Muscle of arm (tissue), 12 donors: Measurements from ENCODE around the gene ZNF771. TPM values are rescaled to one million over a fixed set of nuclear protein-coding genes. Genes with fewer than 3 reads are reported as not detected.

Experiments
- DNase-seq: peaks from one replicate; pipeline ENCODE4 v3.0.0-alpha.2; 2013
- polyA plus RNA-seq, 12 donors: library from polyadenylated mRNA; unstranded; fragments of 120-200 nt; gene quantifications; one replicate each; pipeline ENCODE4 v1.2.1, GENCODE V29; 2013; ENCODE audit not compliant: insufficient read length in 12 of 12

ZNF771 gene
- polyA plus RNA-seq, 12 donors: 2.9 to 5.7 (median 4.4) TPM; not detected in 2

DNA sequence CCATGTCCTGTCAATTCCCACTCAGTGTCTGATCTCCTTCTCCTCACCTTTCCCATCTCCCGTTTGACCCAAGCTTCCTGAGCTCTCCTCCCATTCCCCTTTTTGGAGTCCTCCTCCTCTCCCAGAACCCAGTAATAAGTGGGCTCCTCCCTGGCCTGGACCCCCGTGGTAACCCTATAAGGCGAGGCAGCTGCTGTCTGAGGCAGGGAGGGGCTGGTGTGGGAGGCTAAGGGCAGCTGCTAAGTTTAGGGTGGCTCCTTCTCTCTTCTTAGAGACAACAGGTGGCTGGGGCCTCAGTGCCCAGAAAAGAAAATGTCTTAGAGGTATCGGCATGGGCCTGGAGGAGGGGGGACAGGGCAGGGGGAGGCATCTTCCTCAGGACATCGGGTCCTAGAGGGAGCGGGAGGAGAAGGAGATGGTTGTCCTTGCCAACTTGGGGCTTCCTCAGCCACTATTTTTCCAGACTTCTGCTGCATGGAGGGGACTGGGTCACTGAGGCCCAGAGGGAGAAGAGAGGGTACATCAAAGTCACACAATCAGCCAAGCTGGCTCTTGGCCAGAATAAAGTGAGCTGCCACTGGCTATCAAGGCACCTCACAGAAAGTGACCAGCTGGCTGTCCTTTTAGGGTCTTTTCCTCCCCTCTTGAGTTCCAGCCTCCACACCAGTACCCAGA is 35.2 kb upstream of the ZNF771 start:
- no peak for DNase-seq

DNA sequence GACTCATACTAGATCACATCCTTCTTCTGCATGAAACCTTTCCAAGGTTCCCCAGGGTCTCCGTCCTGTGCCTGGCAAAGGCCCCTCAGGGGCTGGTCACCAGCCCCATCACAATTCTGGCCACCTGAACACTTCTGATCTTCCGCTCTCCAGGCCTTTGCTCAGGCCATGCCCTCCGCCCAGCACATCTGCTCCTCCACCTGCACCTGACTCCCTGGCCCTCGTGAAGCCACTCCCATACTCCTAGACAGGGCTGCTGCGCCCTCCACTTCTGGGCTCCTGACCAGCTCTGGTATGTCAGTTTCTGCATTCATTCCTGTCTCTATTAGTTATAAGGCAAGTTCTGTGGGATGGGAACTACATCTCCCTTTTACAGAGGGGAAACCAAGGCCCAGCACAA is 34.7 kb upstream of the ZNF771 start:
- DNase-seq: no peak

DNA sequence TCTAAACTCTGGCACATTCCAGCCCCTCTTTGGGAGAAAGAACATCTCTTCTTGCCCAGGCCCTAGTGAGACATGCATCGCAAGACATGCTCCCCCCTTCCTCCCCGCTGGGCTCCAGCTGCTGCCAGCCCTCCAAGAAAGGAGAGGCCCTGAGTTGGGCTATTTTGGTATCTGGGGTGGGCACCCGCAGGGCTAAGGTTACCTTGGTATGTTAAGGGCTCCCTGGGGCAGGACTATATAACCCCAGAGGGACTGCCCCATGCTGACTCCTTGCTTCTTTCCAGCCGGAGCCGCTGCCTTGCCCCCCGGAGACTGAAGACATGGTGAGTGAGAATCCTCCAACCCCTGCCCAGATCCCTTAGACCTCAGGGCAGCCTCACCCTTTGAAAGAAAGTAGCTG is 32.9 kb upstream of the ZNF771 start, which contains the start of gene MYL11:
Gene MYL11 (plus strand): TSS at position 265 of the 400 bp plus-strand sequence. CDS start 56 bp downstream, at position 321.
- no peak for DNase-seq

DNA sequence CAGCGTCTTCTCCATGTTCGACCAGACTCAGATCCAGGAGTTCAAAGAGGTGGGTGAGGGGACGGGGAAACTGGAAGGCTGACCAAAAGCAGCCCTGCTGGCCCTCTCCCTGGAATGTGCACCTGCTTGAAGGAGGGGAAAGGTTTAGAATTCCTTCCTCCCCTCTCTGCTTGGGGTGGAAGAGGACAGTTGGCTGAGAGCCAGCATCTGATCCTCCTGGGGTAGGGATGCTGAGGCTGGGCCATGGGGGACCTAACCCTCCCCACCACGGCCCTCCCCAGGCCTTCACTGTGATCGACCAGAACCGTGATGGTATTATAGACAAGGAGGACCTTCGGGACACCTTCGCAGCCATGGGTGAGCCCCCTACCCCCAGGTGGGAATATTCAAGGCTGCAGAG is 31.5 kb upstream of the ZNF771 start:
- DNase-seq: no peak

DNA sequence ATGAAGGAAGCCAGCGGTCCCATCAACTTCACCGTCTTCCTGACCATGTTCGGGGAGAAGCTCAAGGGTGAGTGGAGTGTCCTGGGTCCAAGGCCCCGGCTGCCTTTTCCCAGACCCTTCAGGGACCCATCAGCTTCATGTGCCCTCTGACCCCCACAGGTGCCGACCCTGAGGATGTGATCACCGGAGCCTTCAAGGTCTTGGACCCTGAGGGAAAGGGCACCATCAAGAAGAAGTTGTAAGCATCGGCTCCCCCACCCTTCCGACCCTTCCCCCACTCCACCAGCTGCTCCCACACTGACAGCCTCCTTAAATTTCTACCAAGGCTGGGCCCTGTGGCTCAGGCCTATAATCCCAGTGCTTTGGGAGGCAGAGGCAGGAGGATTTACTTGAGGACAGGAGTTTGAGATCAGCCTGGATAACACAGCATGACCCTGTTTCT is 30.9 kb upstream of the ZNF771 start:
- DNase-seq: no peak

DNA sequence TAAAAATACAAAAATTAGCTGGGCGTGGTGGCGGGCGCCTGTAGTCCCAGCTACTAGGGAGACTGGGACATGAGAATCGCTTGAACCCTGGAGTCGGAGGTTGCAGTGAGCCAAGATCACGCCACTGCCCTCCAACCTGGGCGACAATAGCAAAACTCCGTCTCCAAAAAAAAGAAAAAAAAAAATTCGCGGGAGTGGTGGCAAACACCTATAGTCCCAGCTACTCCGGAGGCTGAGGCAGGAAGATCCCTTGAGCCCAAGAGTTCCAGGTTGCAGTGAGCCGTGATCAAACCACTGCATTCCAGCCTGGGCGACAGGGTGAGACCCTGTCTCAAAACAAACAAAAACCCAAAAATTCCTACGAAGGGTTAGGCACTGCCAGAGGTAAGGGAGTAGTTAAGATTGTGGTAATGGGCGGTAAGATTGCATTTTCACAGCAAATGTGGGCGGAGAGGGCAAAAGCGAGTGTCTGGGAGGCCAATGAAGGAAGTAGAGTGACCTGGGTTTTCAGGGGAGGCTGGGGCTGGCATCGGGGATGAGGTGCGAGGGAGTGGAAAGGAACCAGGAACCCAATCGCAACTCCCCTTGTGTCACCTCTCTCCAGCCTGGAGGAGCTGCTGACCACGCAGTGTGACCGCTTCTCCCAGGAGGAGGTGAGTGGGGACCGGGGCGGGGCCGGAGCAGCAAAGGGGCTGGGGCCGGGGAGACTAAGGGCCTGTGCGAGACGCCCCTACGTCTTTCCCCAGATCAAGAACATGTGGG is 30.2 kb upstream of the ZNF771 start:
- no peak for DNase-seq

DNA sequence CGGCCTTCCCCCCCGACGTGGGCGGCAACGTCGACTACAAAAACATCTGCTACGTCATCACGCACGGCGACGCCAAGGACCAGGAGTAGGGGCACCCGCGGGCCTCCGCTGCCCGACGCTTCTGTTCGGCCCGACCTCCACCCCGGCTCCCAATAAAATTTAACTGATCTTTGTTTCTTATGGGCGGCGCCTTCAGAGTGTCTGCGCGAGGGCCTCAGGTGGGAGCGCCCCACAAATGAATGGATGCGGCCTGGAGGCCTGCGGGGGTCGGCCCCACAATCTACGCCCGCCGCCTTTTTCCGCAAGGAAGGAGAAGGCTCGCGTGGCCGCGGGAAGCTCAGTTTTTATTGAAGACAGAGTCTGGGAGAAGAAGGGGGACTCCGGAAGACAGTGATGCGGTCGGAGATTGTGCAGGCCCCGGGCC is 29.6 kb upstream of the ZNF771 start:
- DNase-seq: peak; percentile 93

DNA sequence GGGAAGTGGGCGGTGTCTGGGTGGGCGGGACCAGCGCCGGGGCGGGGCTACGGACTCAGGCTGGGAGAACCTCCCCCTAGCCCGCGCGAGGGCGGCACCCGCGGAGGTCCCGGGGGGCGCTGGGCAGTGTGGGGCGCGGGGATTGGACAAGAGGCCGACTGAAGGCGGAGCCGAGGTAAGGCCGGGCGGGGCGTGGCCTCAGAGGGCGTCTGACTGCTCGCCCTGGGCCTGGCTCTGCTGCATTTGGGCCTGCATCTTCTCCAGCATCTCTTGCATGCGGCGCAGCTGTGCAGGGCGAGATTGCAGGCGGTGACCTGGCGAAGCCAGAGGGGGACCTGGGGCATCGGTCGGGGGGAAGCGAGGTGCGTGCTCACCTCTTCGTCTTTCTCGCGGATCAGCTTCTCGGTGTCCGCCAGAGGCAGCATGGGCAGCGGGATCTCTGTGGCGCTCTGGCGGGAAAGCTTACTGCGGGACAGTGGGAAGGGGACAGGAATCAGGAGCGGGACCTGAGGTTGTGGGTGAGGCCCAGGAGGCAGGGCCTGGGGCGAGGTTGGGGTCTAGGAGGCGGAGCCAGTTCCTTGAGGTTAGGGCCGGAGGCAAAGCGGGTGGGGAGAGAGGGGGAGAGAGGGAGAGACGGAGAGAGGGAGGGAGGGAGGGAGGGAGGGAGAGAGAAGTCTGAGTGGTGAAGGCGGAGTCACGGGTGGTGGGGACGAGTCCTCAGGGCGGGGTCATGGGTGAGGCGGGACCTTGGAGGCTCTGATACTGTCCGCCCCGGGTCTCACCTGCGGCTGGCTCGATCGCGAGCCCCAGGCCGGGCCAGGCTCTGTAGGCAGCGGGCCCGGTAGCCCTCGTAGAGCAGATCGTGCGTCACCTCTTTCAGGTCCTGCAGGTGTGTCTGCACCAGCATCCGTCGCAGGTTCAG is 28.9 kb upstream of the ZNF771 start:
- peak; percentile 98 for DNase-seq

DNA sequence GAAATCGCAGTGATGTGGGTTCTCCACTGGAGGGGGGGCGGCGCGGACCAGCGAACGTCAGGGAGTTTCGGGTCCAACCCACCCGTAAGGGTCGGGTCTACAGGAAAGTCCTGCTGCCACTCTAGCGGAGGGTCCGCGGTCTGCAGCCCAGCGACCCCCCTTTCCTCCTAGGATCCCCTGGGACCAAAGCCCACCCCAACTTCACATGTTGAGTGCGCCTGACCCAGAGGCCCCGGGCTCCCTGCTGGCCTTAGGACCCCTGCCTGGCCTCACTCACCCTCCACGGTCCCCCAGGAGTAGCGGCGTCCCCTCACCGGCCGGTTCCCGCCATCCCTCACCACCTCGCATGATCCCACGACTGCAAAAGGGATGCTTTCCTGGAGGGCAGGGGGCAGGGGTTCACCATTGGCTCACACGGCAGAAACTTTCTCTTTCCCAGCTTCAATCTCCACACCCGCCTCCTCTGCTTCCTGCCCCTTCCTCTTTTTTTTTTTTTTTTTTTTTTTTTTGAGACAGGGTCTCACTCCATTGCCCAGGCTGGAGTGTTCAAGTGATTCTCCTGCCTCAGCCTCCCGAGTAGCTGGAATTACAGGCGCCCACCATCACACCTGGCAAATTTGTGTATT is 28.1 kb upstream of the ZNF771 start:
- no peak for DNase-seq

DNA sequence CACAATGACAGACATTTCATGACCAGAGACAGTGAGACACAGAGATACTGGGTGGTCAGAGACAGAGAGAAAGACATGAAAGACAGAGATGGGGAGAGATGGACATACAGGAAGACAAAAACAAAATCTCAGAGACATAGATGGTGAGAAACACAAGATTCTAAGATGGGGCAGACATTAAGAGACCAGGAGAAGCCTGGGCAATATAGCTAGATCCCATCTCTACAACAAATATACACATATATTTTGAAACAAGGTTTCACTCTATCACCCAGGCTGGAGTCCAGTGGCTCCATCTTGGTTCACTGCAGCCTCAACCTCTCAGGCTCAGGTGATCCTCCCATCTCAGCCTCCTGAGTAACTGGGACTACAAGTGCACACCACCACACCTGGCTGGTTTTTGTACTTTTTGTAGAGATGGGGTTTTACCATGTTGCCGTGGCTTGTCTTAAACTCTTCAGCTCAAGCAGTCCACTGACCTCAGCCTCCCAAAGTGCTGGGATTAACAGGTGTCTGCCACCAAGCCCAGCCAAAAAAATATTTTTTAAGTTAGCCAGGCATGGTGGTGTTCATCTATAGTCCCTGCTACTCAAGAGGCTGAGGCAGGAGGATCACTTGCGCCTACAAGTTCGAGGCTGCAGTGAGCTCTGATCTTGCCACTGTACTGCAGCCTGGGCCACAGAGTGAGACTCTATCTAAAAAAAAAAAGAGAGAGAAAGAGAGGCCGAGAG is 27.2 kb upstream of the ZNF771 start:
- no peak for DNase-seq

DNA sequence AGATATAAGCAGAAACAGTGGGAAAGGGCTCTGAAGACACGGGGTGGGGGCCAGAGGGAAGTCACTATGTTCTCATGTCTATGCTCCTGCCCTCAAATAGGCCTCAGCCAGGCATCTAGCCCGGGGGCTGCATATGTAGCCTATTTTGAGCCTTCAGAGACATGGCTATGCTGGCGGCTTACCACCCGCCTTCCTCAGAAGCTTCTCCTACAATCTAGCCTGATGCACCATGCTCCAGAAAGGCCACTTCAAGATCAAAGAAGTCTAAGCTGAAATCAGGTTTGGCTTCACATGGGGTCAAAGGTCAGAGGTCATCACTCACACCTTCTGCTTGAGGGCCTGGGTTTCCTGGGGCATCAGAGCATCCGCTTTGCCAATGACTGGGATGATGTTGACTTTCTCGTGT is 26.6 kb upstream of the ZNF771 start:
- no peak for DNase-seq

DNA sequence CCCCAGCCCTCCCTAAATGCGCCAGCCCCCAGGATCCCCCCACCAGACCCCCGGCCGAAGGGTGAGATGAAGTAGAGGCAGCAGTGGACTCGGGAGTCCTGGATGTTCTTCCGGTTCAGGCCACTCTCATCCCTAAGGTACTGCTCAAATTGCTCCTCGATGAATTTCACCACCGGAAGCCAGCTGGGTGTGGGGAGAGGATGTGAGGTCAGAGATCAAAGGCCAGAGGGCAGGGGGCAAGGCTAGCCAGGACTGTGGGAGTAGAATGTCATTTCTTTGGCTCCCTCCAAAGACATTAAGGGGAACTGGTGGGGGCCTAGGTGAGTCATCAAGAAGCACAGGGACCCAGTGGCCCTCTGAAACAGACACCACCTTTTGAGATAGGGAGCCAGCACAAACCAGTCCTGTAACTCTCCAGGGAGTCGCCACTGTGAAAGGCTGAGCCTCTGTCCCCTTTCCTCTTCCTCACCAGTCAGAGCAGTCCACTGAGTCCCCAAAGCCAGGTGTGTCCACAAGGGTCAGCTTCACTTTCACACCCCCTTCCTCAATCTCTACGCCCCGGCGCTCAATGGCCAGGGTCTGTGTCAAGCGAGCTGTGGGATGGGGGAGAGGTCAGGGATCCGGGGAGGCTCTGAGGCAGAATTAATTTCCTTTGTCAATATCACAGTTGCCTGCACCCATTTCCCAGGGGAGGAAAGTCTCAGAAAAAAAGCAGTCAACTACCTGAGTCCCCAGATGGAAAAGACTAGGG is 25.9 kb upstream of the ZNF771 start:
- DNase-seq: no peak

DNA sequence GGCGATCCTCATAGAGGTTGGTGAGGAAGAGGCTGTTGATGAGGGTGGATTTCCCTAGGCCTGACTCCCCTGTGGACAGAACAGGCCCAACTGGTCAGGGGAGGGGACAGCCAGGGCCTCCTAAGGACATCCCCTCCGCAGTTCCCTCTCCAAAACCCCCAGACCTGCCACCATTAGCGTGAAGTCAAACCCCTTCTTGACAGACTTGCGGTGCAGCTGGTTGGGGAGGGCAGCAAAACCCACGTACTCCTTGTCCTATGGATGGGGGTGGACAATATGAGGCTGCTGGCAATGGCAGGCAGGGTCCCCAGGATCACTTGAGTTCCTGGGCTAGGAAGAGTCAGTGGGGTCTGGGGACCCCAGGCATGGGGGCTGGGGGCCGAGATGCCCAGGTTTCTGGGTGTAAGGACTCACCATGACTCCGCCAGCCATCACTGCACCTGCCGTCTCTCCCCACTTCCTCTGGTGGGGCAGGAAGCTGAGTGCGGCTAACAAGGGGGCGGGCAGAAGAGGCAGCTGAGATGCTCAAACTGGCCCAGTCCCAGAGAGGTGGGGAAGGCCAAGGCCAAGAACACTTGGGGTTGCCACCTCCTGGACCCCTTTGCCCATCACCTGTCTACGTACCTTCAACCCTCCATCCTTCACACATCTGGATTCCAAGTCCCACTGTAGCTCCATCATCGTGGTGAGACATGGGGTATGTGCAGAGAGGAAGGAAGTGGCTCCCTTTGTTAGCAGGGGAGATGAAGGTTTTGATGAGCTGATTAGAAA is 25.1 kb upstream of the ZNF771 start, which contains the start of gene SEPTIN1:
Gene SEPTIN1 (minus strand): TSS at position 451 of the 771 bp plus-strand sequence. CDS start 19 bp downstream, at position 432.
- no peak for DNase-seq

DNA sequence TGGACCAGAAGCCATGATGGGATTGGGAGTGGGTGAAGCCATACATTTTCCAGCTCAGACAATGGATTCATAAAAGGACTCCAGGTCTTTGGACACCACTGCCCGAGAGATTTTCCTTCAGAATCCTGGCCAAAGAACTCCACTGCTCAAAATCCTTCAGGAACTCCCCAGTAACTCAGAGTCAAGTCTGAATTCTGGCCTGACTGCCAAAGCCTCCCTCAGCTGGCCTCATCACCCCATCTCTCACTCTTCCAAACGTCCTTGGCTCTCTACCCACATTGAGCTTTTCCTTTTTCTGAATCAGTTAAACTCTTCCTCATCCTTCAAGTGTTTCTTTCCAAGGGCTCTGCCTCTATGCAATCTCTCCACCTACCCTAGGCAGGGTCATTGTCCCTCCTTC is 23.9 kb upstream of the ZNF771 start:
- peak; percentile 83 for DNase-seq

DNA sequence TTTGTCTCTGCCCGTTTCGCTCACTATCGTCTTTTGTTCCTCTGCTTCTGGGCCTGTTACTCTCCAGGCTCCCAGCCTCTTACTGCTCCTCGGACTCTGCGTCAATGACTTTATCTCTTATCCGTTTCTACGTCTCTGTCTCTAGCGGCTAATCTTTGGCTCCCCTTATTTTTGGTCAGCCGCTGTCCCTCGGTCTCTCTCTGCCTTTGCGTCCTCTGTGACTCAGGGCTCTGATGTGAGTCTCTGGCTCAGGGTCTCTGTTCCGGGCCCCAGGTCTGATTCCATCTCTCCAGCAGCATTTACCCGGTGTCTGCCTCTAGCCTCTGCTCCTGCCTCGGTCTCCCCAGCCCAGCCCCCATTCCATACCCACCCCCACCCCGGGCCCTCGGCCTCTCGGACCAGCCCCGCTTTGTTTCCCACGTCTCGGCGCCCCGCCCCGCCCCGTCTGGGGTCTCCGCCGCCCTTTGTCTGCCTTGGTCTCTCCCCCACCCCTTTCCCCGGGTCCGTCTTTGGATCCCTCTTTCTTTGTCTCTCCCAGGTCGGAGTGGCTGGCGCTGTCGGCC is 12.7 kb upstream of the ZNF771 start:
- DNase-seq: no peak

DNA sequence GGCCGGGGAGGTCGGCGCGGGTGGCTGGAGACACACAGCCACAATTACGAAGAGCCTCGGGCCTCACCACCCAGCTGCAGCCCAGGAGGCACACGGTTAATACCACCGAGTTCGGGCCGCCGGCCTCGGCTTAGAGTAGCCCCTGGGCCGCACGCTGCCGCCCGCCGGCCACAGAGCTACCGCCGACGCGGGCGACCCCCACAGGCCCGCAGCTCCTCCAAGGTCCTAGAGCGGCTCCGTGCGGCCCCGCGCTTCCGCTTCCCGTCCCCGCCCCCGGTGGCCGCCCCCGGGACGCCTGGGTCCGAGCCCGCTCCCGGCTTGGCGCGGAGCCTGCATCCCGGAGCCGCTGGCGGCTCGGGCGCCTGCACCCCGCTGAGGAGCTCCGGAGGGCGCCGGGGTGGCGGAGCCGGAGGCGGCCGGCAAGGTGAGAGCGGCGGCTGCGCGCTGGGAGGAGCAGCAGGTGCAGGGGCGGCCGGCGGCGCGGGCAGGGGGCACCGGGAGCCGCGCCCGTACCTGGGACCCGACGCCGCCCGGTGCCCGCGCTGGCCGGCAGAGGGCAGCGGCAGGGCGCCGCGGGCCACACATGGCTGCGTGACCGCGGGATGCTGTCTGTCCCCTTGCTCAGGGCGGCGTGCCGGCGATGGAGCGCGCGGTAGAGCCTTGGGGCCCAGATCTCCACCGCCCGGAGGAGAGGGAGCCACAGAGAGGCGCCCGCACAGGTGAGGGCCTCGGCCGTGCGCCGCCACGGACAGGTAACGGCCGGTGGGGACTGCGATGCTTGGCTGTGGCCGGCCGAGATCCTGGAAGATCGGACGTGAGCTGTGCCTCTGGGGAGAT is 12.0 kb upstream of the ZNF771 start, which contains the start of gene ZNF48:
Gene ZNF48 (plus strand): TSS at position 266 of the 837 bp plus-strand sequence. CDS start 375 bp downstream, at position 641.
- DNase-seq: peak; percentile 92

DNA sequence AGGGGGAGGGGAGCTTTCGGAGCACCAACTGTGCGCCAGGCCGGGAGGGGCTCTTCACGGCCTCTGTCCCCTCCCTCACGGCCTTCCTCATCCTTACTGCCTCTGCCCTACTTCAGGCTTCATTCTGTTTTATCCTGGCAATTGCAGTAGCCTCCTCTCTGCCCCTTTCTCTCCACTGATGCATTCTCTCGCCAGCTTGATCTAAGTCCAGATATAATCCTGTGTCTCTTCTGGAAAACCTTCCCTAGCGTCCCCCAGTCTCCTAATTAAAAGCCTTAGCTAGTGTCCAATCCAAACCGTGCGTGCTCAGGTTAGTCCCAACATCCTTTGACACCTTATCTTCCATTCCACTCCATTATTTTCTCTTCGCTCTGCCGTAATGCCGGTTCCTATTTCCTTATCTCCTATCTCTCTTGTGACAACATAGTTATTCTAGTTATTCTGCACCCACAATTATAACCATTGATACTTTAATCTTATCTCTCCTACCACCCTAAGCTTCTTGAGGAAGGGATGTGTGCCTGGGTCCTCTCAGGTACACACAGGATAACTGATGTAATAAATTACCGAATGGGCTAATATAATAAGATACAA is 11.3 kb upstream of the ZNF771 start:
- no peak for DNase-seq
